ENCODE measurements around the gene NRG3.

DNA sequence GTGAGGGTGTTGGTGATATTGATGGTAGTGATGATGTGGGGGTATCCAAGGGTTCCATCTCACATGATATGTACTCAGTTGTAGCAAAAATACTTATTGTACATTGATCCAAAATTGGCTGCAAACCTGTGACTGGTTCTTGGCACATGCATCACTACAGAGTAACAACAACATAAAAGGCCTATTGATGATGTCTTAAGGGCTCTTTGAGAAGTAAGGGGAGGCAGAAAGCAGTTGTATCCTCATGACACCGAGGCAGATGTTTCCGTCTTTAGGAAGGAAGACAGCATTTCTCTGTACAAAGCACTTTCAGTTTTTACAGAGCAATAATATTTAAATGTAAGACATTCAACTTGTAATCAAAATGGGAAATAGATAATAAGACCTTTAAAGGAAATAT, 34.5 kb downstream of the NRG3 start:
- TF ChIP-seq, protein P1, sequence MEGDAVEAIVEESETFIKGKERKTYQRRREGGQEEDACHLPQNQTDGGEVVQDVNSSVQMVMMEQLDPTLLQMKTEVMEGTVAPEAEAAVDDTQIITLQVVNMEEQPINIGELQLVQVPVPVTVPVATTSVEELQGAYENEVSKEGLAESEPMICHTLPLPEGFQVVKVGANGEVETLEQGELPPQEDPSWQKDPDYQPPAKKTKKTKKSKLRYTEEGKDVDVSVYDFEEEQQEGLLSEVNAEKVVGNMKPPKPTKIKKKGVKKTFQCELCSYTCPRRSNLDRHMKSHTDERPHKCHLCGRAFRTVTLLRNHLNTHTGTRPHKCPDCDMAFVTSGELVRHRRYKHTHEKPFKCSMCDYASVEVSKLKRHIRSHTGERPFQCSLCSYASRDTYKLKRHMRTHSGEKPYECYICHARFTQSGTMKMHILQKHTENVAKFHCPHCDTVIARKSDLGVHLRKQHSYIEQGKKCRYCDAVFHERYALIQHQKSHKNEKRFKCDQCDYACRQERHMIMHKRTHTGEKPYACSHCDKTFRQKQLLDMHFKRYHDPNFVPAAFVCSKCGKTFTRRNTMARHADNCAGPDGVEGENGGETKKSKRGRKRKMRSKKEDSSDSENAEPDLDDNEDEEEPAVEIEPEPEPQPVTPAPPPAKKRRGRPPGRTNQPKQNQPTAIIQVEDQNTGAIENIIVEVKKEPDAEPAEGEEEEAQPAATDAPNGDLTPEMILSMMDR (IDR thresholded peaks at IDR 0.05), result no peak
- no peak for TF ChIP-seq POLR2A (IDR thresholded peaks at IDR 0.05)
